Measurements from ENCODE around the gene RPS6KL1.
A peak's percentile ranks its signal among the peaks of the same experiment; 100 is the strongest.

The RPS6KL1 gene

GRCh38 chr14:74866708-74867389 is 56.2 kb downstream of the RPS6KL1 start:
- Histone ChIP-seq H3K9ac (ENCODE audit: low read length in 2 of 2) (no peak overlapping the region), H3K4me1 (ENCODE audit: control insufficient read depth, insufficient read depth, low read length) (no peaks in the 10 kb centered on the region), H3K36me3 (ENCODE audit: control insufficient read depth in 2 of 2, insufficient read depth in 2 of 2, low read length in 2 of 2) (no peaks in the 10 kb centered on the region), H3K4me3 (ENCODE audit: low read length in 2 of 2) (no peak overlapping the region), H3K27me3 (ENCODE audit: control insufficient read depth in 1 of 2, insufficient read depth in 2 of 2, low read length in 2 of 2) (no peaks in the 10 kb centered on the region), H3K9me3 (ENCODE audit: control insufficient read depth in 2 of 2, low read length in 2 of 2) (no peaks in the 10 kb centered on the region), H3K27ac (ENCODE audit: low read length) (no peak overlapping the region)

DNA sequence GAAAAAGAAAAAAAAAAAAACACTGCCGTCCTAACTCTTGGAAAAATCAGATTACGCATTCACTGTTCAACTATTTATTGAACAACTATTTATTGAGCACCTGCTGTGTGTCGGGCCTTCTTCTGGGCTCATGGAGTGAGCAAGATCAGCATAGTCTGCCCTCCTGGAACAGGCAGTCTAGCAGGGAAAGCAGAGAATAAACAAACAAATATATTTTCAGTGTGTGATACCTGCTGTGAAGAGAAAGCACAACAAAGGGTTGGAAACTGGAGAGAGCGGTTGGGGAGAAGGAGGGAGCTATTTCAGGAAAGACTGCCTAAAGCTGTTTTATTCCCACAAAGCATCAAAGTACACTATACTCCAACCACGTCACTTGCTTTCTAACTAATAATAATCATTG is 57.9 kb downstream of the RPS6KL1 start:
- H3K9ac ChIP-seq (ENCODE audit: low read length in 2 of 2), result no peak overlapping the region
- H3K4me3 ChIP-seq (ENCODE audit: low read length in 2 of 2), result no peak overlapping the region
- H3K9me3 ChIP-seq (ENCODE audit: control insufficient read depth in 2 of 2, low read length in 2 of 2), result no peaks in the 10 kb centered on the region
- no peaks in the 10 kb centered on the region for H3K36me3 ChIP-seq (ENCODE audit: control insufficient read depth in 2 of 2, insufficient read depth in 2 of 2, low read length in 2 of 2)
- no peak overlapping the region for H3K27ac ChIP-seq (ENCODE audit: low read length)
- no peaks in the 10 kb centered on the region for H3K27me3 ChIP-seq (ENCODE audit: control insufficient read depth in 1 of 2, insufficient read depth in 2 of 2, low read length in 2 of 2)
- H3K4me1 ChIP-seq (ENCODE audit: control insufficient read depth, insufficient read depth, low read length), result peaks cover 3% of the 10 kb centered on the region

DNA sequence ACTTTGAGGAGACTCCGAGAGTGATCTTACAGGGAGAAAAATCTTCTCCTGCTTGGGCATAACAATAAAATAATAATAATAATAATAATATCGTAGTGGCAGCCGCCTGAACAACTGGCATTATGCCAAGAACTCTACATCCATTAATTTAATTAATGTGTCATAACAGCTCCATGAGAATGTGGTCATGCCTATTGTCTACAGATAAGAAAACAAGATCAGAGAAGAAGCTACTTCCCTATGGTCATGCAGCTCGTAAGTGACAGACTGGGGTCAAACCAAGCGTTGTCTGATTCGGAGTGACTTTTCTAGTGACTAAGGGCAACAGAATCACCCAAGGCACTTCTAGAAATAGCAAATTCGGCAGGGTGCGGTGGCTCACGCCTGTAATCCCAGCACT is 58.9 kb downstream of the RPS6KL1 start:
- no peak overlapping the region for H3K4me3 ChIP-seq (ENCODE audit: low read length in 2 of 2)
- H3K36me3 ChIP-seq (ENCODE audit: control insufficient read depth in 2 of 2, insufficient read depth in 2 of 2, low read length in 2 of 2), result no peaks in the 10 kb centered on the region
- no peak overlapping the region for H3K9ac ChIP-seq (ENCODE audit: low read length in 2 of 2)
- peaks cover 3% of the 10 kb centered on the region for H3K4me1 ChIP-seq (ENCODE audit: control insufficient read depth, insufficient read depth, low read length)
- no peaks in the 10 kb centered on the region for H3K9me3 ChIP-seq (ENCODE audit: control insufficient read depth in 2 of 2, low read length in 2 of 2)
- no peaks in the 10 kb centered on the region for H3K27me3 ChIP-seq (ENCODE audit: control insufficient read depth in 1 of 2, insufficient read depth in 2 of 2, low read length in 2 of 2)
- H3K27ac ChIP-seq (ENCODE audit: low read length), result no peak overlapping the region

- no peak overlapping the region for H3K9ac ChIP-seq (ENCODE audit: low read length in 2 of 2)
- H3K9me3 ChIP-seq (ENCODE audit: control insufficient read depth in 2 of 2, low read length in 2 of 2), result no peaks in the 10 kb centered on the region
- H3K27me3 ChIP-seq (ENCODE audit: control insufficient read depth in 1 of 2, insufficient read depth in 2 of 2, low read length in 2 of 2), result no peaks in the 10 kb centered on the region
- no peak overlapping the region for H3K4me3 ChIP-seq (ENCODE audit: low read length in 2 of 2)
- H3K27ac ChIP-seq (ENCODE audit: low read length), result no peak overlapping the region
- peaks cover 3% of the 10 kb centered on the region for H3K4me1 ChIP-seq (ENCODE audit: control insufficient read depth, insufficient read depth, low read length)
- no peaks in the 10 kb centered on the region for H3K36me3 ChIP-seq (ENCODE audit: control insufficient read depth in 2 of 2, insufficient read depth in 2 of 2, low read length in 2 of 2)
Observed at GRCh38 chr14:74863274-74863673, 59.8 kb downstream of the RPS6KL1 start.

DNA sequence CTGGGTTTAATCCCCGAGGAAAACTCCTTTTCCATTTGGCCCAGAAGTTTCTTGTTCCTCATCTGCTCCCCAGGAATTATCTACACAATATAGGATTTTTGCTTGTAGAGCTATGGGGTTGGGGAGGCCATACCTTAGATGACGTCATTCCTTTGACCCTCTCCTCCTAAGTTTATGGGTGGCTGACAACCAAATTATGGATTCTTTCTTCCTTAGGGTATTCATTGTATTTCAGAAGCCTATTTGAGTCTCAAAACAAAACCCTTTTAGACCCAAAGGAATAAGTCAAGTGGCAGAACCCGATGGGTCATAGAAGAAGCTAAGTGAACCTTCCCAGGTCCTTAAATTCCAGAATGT is 61.3 kb downstream of the RPS6KL1 start:
- Histone ChIP-seq H3K27ac (ENCODE audit: low read length) (no peak overlapping the region), H3K9me3 (ENCODE audit: control insufficient read depth in 2 of 2, low read length in 2 of 2) (no peaks in the 10 kb centered on the region), H3K4me1 (ENCODE audit: control insufficient read depth, insufficient read depth, low read length) (peaks cover 3% of the 10 kb centered on the region), H3K9ac (ENCODE audit: low read length in 2 of 2) (no peak overlapping the region), H3K4me3 (ENCODE audit: low read length in 2 of 2) (no peak overlapping the region), H3K36me3 (ENCODE audit: control insufficient read depth in 2 of 2, insufficient read depth in 2 of 2, low read length in 2 of 2) (no peaks in the 10 kb centered on the region), H3K27me3 (ENCODE audit: control insufficient read depth in 1 of 2, insufficient read depth in 2 of 2, low read length in 2 of 2) (no peaks in the 10 kb centered on the region)

GRCh38 chr14:74860899-74861733 is 61.9 kb downstream of the RPS6KL1 start:
- Histone ChIP-seq H3K4me3 (ENCODE audit: low read length in 2 of 2) (no peak overlapping the region), H3K27ac (ENCODE audit: low read length) (no peak overlapping the region), H3K4me1 (ENCODE audit: control insufficient read depth, insufficient read depth, low read length) (peaks cover 3% of the 10 kb centered on the region), H3K9me3 (ENCODE audit: control insufficient read depth in 2 of 2, low read length in 2 of 2) (no peaks in the 10 kb centered on the region), H3K36me3 (ENCODE audit: control insufficient read depth in 2 of 2, insufficient read depth in 2 of 2, low read length in 2 of 2) (no peaks in the 10 kb centered on the region), H3K27me3 (ENCODE audit: control insufficient read depth in 1 of 2, insufficient read depth in 2 of 2, low read length in 2 of 2) (no peaks in the 10 kb centered on the region), H3K9ac (ENCODE audit: low read length in 2 of 2) (peak overlapping the region in 1 of 2 donors; percentile 24)

DNA sequence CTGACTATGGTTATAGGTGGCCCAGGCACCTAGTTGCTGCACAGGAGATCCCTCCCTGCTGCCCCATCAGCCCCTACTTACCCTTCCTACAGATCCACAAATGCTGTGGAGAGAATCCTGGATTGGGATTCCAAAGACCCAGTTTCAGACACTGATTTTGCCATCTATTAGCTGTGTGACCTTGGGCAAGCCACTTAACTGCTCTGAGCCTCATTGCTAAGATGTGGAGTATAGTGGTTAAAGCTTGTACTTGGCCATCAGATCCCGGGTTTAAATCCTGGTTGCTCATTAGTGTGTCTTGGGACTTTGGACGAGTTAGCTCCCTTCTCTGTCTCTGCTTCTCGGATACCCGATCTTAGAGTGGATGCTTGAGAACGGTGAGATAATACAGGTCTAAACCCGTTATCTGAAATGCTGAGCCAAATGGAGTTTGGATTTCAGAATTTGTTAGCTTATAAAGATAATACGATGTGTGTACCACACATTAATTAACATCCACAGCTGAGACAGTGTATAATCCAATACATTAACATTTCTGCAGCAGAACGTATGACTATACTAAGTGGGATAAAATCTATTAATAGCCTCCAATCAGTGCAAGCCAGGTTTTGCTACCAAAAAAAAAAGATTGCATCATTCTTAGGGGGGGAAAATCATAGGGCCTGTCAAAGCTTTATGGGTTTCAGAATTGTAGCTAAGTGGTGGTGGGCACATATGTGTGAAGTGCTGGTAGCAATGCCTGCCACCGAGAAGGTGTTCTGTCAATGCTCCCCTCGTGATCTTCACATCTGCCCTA is 63.1 kb downstream of the RPS6KL1 start:
- H3K27me3 ChIP-seq (ENCODE audit: control insufficient read depth in 1 of 2, insufficient read depth in 2 of 2, low read length in 2 of 2), result no peaks in the 10 kb centered on the region
- H3K9me3 ChIP-seq (ENCODE audit: control insufficient read depth in 2 of 2, low read length in 2 of 2), result no peaks in the 10 kb centered on the region
- no peak overlapping the region for H3K4me3 ChIP-seq (ENCODE audit: low read length in 2 of 2)
- H3K9ac ChIP-seq (ENCODE audit: low read length in 2 of 2), result peak overlapping the region in 1 of 2 donors; percentile 2
- peaks cover 3% of the 10 kb centered on the region for H3K4me1 ChIP-seq (ENCODE audit: control insufficient read depth, insufficient read depth, low read length)
- H3K27ac ChIP-seq (ENCODE audit: low read length), result no peak overlapping the region
- H3K36me3 ChIP-seq (ENCODE audit: control insufficient read depth in 2 of 2, insufficient read depth in 2 of 2, low read length in 2 of 2), result no peaks in the 10 kb centered on the region

- H3K27me3 ChIP-seq (ENCODE audit: control insufficient read depth in 1 of 2, insufficient read depth in 2 of 2, low read length in 2 of 2), result no peaks in the 10 kb centered on the region
- no peak overlapping the region for H3K4me3 ChIP-seq (ENCODE audit: low read length in 2 of 2)
- H3K9ac ChIP-seq (ENCODE audit: low read length in 2 of 2), result no peak overlapping the region
- no peak overlapping the region for H3K27ac ChIP-seq (ENCODE audit: low read length)
- H3K4me1 ChIP-seq (ENCODE audit: control insufficient read depth, insufficient read depth, low read length), result peaks cover 16% of the 10 kb centered on the region
- no peaks in the 10 kb centered on the region for H3K36me3 ChIP-seq (ENCODE audit: control insufficient read depth in 2 of 2, insufficient read depth in 2 of 2, low read length in 2 of 2)
- no peaks in the 10 kb centered on the region for H3K9me3 ChIP-seq (ENCODE audit: control insufficient read depth in 2 of 2, low read length in 2 of 2)
Observed at GRCh38 chr14:74858022-74858421, 65.0 kb downstream of the RPS6KL1 start.

DNA sequence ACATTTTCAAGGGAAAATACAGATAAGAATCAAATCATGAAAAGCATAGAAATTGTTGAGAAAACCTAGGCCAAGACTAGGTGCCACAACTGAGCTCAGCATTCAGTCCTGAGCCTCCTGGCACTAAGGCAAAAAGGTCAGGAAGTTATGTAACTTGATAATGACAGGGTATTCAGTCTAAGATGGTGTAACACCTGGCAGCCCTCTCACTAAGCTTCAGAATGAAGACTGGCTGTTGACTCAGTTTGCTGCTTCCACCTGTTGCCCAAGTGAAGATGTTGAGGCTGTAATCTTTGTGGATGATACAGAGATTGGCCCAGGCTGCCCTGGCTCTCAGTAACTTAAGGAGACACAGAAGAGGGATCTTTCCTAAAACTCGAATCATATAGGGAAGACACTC is 66.7 kb downstream of the RPS6KL1 start:
- no peak overlapping the region for H3K27ac ChIP-seq (ENCODE audit: low read length)
- no peaks in the 10 kb centered on the region for H3K9me3 ChIP-seq (ENCODE audit: control insufficient read depth in 2 of 2, low read length in 2 of 2)
- no peaks in the 10 kb centered on the region for H3K27me3 ChIP-seq (ENCODE audit: control insufficient read depth in 1 of 2, insufficient read depth in 2 of 2, low read length in 2 of 2)
- no peak overlapping the region for H3K9ac ChIP-seq (ENCODE audit: low read length in 2 of 2)
- peaks cover 17% of the 10 kb centered on the region for H3K4me1 ChIP-seq (ENCODE audit: control insufficient read depth, insufficient read depth, low read length)
- no peak overlapping the region for H3K4me3 ChIP-seq (ENCODE audit: low read length in 2 of 2)
- H3K36me3 ChIP-seq (ENCODE audit: control insufficient read depth in 2 of 2, insufficient read depth in 2 of 2, low read length in 2 of 2), result no peaks in the 10 kb centered on the region

- Histone ChIP-seq H3K36me3 (ENCODE audit: control insufficient read depth in 2 of 2, insufficient read depth in 2 of 2, low read length in 2 of 2) (no peaks in the 10 kb centered on the region), H3K4me1 (ENCODE audit: control insufficient read depth, insufficient read depth, low read length) (peaks cover 17% of the 10 kb centered on the region), H3K9me3 (ENCODE audit: control insufficient read depth in 2 of 2, low read length in 2 of 2) (no peaks in the 10 kb centered on the region), H3K9ac (ENCODE audit: low read length in 2 of 2) (no peak overlapping the region), H3K27ac (ENCODE audit: low read length) (no peak overlapping the region), H3K27me3 (ENCODE audit: control insufficient read depth in 1 of 2, insufficient read depth in 2 of 2, low read length in 2 of 2) (no peaks in the 10 kb centered on the region), H3K4me3 (ENCODE audit: low read length in 2 of 2) (no peak overlapping the region)
Observed at GRCh38 chr14:74855945-74856344, 67.1 kb downstream of the RPS6KL1 start.

Data from stomach smooth muscle (tissue), 2 donors.